Vagina (tissue), 2 donors: ENCODE measurements around the gene ADAT3. TPM values are rescaled to one million over a fixed set of nuclear protein-coding genes. Genes with fewer than 3 reads are reported as not detected.

Source experiments
- DNase-seq, 2 donors: peaks; one replicate each; pipeline ENCODE4 v3.0.0-alpha.2; 2017; ENCODE audit errors: extremely low spot score in 2 of 2
- H3K27ac ChIP-seq: fragments of 200-600 bp; sonication (generic); one replicate; pipeline ENCODE4 v1.5.1; 2019
- H3K27me3 ChIP-seq: fragments of 200-600 bp; sonication (generic); one replicate; pipeline ENCODE4 v1.5.1; 2019
- H3K36me3 ChIP-seq, 2 donors: fragments of 200-600 bp; sonication (generic); one replicate each; pipeline ENCODE4 v1.5.1; 2017 to 2019
- H3K4me1 ChIP-seq: fragments of 200-600 bp; sonication (generic); one replicate; pipeline ENCODE4 v1.5.1; 2019
- H3K4me3 ChIP-seq, 2 donors: fragments of 200-600 bp; sonication (generic); 1 replicate in 1 of 2; 2 replicates in 1 of 2; pipeline ENCODE4 v1.5.1; 2016 to 2019
- H3K9me3 ChIP-seq: fragments of 200-600 bp; sonication (generic); one replicate; pipeline ENCODE4 v1.5.1; 2019
- CTCF ChIP-seq, 3 experiments: fragments of 450-650 bp in 2 of 3; fragments of 200-600 bp in 1 of 3; sonication (generic) in 1 of 3; IDR thresholded peaks; one replicate each; pipeline ENCODE4 v1.5.1; 2017 to 2019; ENCODE audit warnings: antibody characterized with exemption in 3 of 3, mild to moderate bottlenecking in 2 of 3, moderate library complexity in 2 of 3
- POLR2A ChIP-seq, 2 donors: fragments of 450-650 bp; IDR thresholded peaks; one replicate each; pipeline ENCODE4 v1.6.1; 2017; ENCODE audit warnings: antibody characterized with exemption in 2 of 2, mild to moderate bottlenecking in 2 of 2, moderate library complexity in 2 of 2
- POLR2AphosphoS5 ChIP-seq, 2 donors: sonication (generic); formaldehyde crosslinking; IDR thresholded peaks; one replicate each; pipeline ENCODE4 v1.9.0; 2017; ENCODE audit warnings: antibody characterized with exemption in 2 of 2, mild to moderate bottlenecking in 2 of 2, low read depth in 1 of 2; ENCODE audit not compliant: insufficient read depth in 1 of 2
- intact Hi-C: fragments of 100-400 bp; cut with DNase I; formaldehyde crosslinking; loops from one replicate; pipeline ENCODE4 v1.15.1; 2023
- total RNA-seq: library from RNA; depleted of rRNA; stranded (reverse); fragments of >200 nt; gene quantifications from one replicate; pipeline ENCODE4 v1.2.3, GENCODE V29; 2016

ADAT3 gene
- total RNA-seq, 1 donor from 2014 or later = 5.2 TPM

DNA sequence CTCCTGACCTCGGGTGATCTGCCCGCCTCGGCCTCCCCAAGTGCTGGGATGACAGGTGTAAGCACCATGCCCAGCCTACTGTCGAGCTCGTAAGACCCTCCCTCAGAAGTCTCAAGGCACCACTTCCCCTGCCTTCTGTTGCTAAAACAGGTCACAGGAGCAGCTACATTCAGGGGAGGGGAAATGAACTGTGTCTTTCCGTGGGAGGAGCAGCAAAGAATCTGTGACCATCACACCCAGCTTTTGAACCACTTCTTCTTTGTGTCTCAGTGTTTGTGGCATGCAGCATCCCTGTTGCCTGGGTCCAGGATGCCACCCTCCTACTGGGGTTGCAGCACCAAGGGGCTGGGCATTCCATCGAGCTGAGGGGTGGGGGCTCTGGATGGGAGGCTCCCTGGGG lies 28.0 kb downstream of the ADAT3 start:
- TF ChIP-seq CTCF (IDR thresholded peaks at IDR 0.05) = no peak
- no peak for TF ChIP-seq POLR2AphosphoS5 (IDR thresholded peaks at IDR 0.05; ENCODE audit: insufficient read depth in 1 of 2, low read depth in 1 of 2)
- no peak for TF ChIP-seq POLR2A (IDR thresholded peaks at IDR 0.05)
- H3K4me1 ChIP-seq = peaks cover 14% of the 10 kb centered on the region
- H3K4me3 ChIP-seq = no peak overlapping the region
- H3K9me3 ChIP-seq = no peaks in the 10 kb centered on the region
- intact Hi-C loops = no loop called here
- no peaks in the 10 kb centered on the region for H3K27me3 ChIP-seq
- DNase-seq = no peak
- H3K36me3 ChIP-seq = no peaks in the 10 kb centered on the region
- no peak overlapping the region for H3K27ac ChIP-seq

GRCh38 chr19:1933942-1934341 lies 28.7 kb downstream of the ADAT3 start:
- intact Hi-C loops = no loop called here
- H3K36me3 ChIP-seq = no peaks in the 10 kb centered on the region
- TF ChIP-seq POLR2AphosphoS5 (IDR thresholded peaks at IDR 0.05; ENCODE audit: insufficient read depth in 1 of 2, low read depth in 1 of 2) (no peak), CTCF (IDR thresholded peaks at IDR 0.05) (no peak), POLR2A (IDR thresholded peaks at IDR 0.05) (no peak)

GRCh38 chr19:1935484-1936208 lies 30.4 kb downstream of the ADAT3 start:
- no peaks in the 10 kb centered on the region for H3K9me3 ChIP-seq
- H3K4me1 ChIP-seq = peaks cover 15% of the 10 kb centered on the region
- intact Hi-C loops = no loop called here
- DNase-seq = no peak
- H3K27me3 ChIP-seq = no peaks in the 10 kb centered on the region
- no peak overlapping the region for H3K4me3 ChIP-seq
- no peak for TF ChIP-seq POLR2A (IDR thresholded peaks at IDR 0.05)
- TF ChIP-seq POLR2AphosphoS5 (IDR thresholded peaks at IDR 0.05; ENCODE audit: insufficient read depth in 1 of 2, low read depth in 1 of 2) = peak in 1 of 2 donors; percentile 39
- no peaks in the 10 kb centered on the region for H3K36me3 ChIP-seq
- peak overlapping the region; percentile 20 for H3K27ac ChIP-seq

More at GRCh38 chr19:1933942-1934341, 28.7 kb downstream of the ADAT3 start:
- DNase-seq = no peak
- Histone ChIP-seq H3K4me1 (peaks cover 14% of the 10 kb centered on the region), H3K27me3 (no peaks in the 10 kb centered on the region), H3K4me3 (no peak overlapping the region), H3K9me3 (no peaks in the 10 kb centered on the region), H3K27ac (no peak overlapping the region)

- no peak for DNase-seq
- Histone ChIP-seq H3K9me3 (no peaks in the 10 kb centered on the region), H3K27me3 (no peaks in the 10 kb centered on the region), H3K36me3 (no peaks in the 10 kb centered on the region), H3K27ac (peak overlapping the region; percentile 20), H3K4me3 (no peak overlapping the region), H3K4me1 (peaks cover 15% of the 10 kb centered on the region)
- intact Hi-C loops = no loop called here
- TF ChIP-seq POLR2A (IDR thresholded peaks at IDR 0.05) (no peak), CTCF (IDR thresholded peaks at IDR 0.05) (no peak), POLR2AphosphoS5 (IDR thresholded peaks at IDR 0.05; ENCODE audit: insufficient read depth in 1 of 2, low read depth in 1 of 2) (no peak)
Measured at GRCh38 chr19:1936430-1936829, 31.2 kb downstream of the ADAT3 start.

GRCh38 chr19:1936916-1937610 lies 31.9 kb downstream of the ADAT3 start:
- Histone ChIP-seq H3K9me3 (no peaks in the 10 kb centered on the region), H3K4me1 (peaks cover 17% of the 10 kb centered on the region), H3K36me3 (no peaks in the 10 kb centered on the region), H3K4me3 (no peak overlapping the region), H3K27me3 (no peaks in the 10 kb centered on the region), H3K27ac (peak overlapping the region; percentile 20)
- TF ChIP-seq POLR2AphosphoS5 (IDR thresholded peaks at IDR 0.05; ENCODE audit: insufficient read depth in 1 of 2, low read depth in 1 of 2) = no peak
- TF ChIP-seq POLR2A (IDR thresholded peaks at IDR 0.05) = no peak
- TF ChIP-seq CTCF (IDR thresholded peaks at IDR 0.05) = no peak
- intact Hi-C loops = no loop called here
- DNase-seq = no peak
